GM23338 (cell line): Measurements from ENCODE around the gene RIC8B. TPM values are rescaled to one million over a fixed set of nuclear protein-coding genes. Genes with fewer than 3 reads are reported as not detected.

ENCODE experiments used
- ATAC-seq: fragments of 200-7000 bp; cut with Tn5 transposase; 3 replicates; pipeline ENCODE4 v1.9.1; 2020
- DNase-seq: peaks from one replicate; pipeline ENCODE4 v3.0.0-alpha.2; 2015; ENCODE audit warnings: low spot score
- H2AFZ ChIP-seq: fragments of 200-600 bp; sonication (generic); 2 replicates; pipeline ENCODE4 v1.8.0; 2016; ENCODE audit warnings: antibody characterized with exemption, mild to moderate bottlenecking, moderate library complexity
- H3F3A ChIP-seq: fragments of 200-600 bp; sonication (generic); replicated peaks from 2 replicates; pipeline ENCODE4 v1.8.0; 2017; ENCODE audit warnings: antibody characterized with exemption, mixed run types, low read depth
- H3K27ac ChIP-seq: fragments of 200-600 bp; sonication (generic); 2 replicates; pipeline ENCODE4 v1.6.1; 2016; ENCODE audit warnings: low read depth
- H3K27me3 ChIP-seq: fragments of 200-600 bp; sonication (generic); 2 replicates; pipeline ENCODE4 v1.8.0; 2016; ENCODE audit warnings: mild to moderate bottlenecking, mixed run types, moderate library complexity; ENCODE audit not compliant: insufficient read depth
- H3K36me3 ChIP-seq: fragments of 200-600 bp; sonication (generic); 2 replicates; pipeline ENCODE4 v1.8.0; 2016; ENCODE audit warnings: mild to moderate bottlenecking; ENCODE audit not compliant: insufficient read depth
- H3K4me1 ChIP-seq: fragments of 200-600 bp; sonication (generic); 2 replicates; pipeline ENCODE4 v1.8.0; 2016; ENCODE audit warnings: mild to moderate bottlenecking, moderate library complexity; ENCODE audit not compliant: insufficient read depth
- H3K4me2 ChIP-seq: fragments of 200-600 bp; sonication (generic); 2 replicates; pipeline ENCODE4 v1.7.1; 2017; ENCODE audit warnings: mixed run types
- H3K4me3 ChIP-seq: fragments of 200-600 bp; sonication (generic); 2 replicates; pipeline ENCODE4 v1.6.1; 2016; ENCODE audit warnings: mixed run types
- H3K79me2 ChIP-seq: fragments of 200-600 bp; sonication (generic); replicated peaks from 2 replicates; pipeline ENCODE4 v1.8.0; 2017; ENCODE audit warnings: mild to moderate bottlenecking; ENCODE audit not compliant: insufficient read depth
- H3K9me2 ChIP-seq: fragments of 200-600 bp; sonication (generic); 2 replicates; pipeline ENCODE4 v1.8.0; 2017; ENCODE audit not compliant: insufficient read depth
- H4K20me1 ChIP-seq: fragments of 200-600 bp; sonication (generic); replicated peaks from 2 replicates; pipeline ENCODE4 v1.8.0; 2017; ENCODE audit warnings: mild to moderate bottlenecking; ENCODE audit not compliant: insufficient read depth
- H3K27ac Mint-ChIP-seq: 2 replicates; pipeline ENCODE4 v1.8.0; 2020; ENCODE audit warnings: inconsistent platforms, mild to moderate bottlenecking, moderate library complexity, mixed read lengths
- H3K27me3 Mint-ChIP-seq: 3 replicates; pipeline ENCODE4 v1.8.0; 2022; ENCODE audit warnings: low read depth, mild to moderate bottlenecking, moderate library complexity, mixed read lengths, inconsistent platforms; ENCODE audit not compliant: insufficient read depth, poor library complexity
- H3K36me3 Mint-ChIP-seq: 3 replicates; pipeline ENCODE4 v1.8.0; 2021; ENCODE audit warnings: low read depth, mild to moderate bottlenecking, inconsistent platforms, moderate library complexity, mixed read lengths
- H3K4me1 Mint-ChIP-seq: 3 replicates; pipeline ENCODE4 v1.8.0; 2020; ENCODE audit warnings: mild to moderate bottlenecking, inconsistent platforms, mixed read lengths
- H3K4me3 Mint-ChIP-seq: 3 replicates; pipeline ENCODE4 v1.8.0; 2021; ENCODE audit warnings: moderate library complexity, mild to moderate bottlenecking, inconsistent platforms, mixed read lengths
- H3K9me3 Mint-ChIP-seq: 3 replicates; pipeline ENCODE4 v1.8.0; 2020; ENCODE audit warnings: moderate library complexity, mild to moderate bottlenecking, inconsistent platforms, mixed read lengths
- CREB1 ChIP-seq: fragments of 250-450 bp; sonication (Bioruptor Pico); IDR thresholded peaks from 2 replicates; pipeline ENCODE4 v1.5.0; 2020; ENCODE audit warnings: low read depth, mild to moderate bottlenecking, moderate library complexity
- CTCF ChIP-seq, 2 experiments: fragments of 200-600 bp in 1 of 2; sonication (generic) in 1 of 2; conservative IDR thresholded peaks; 2 replicates each; pipeline versions ENCODE4 v1.5.1 to v1.6.1; 2016 to 2017; ENCODE audit warnings: antibody characterized with exemption in 2 of 2, low read depth in 2 of 2, mild to moderate bottlenecking in 2 of 2, moderate library complexity in 1 of 2
- ETS1 ChIP-seq: IDR thresholded peaks from 2 replicates; pipeline ENCODE4 v1.6.1; 2016; ENCODE audit warnings: antibody characterized with exemption
- EZH2 ChIP-seq: fragments of 200-600 bp; sonication (generic); IDR thresholded peaks from one replicate; pipeline ENCODE4 v1.8.0; 2017; ENCODE audit warnings: antibody characterized with exemption, mild to moderate bottlenecking, low read depth; ENCODE audit not compliant: unreplicated experiment
- EZH2phosphoT487 ChIP-seq: fragments of 200-600 bp; sonication (generic); IDR thresholded peaks from one replicate; pipeline ENCODE4 v1.8.1; 2018; ENCODE audit warnings: antibody characterized with exemption; ENCODE audit not compliant: unreplicated experiment
- JUNB ChIP-seq: IDR thresholded peaks from one replicate; pipeline ENCODE4 v1.6.1; 2016; ENCODE audit warnings: antibody characterized with exemption; ENCODE audit not compliant: unreplicated experiment
- NANOG ChIP-seq: IDR thresholded peaks from 2 replicates; pipeline ENCODE4 v1.6.1; 2016; ENCODE audit warnings: antibody characterized with exemption, borderline replicate concordance
- POLR2AphosphoS5 ChIP-seq: IDR thresholded peaks from 2 replicates; pipeline ENCODE4 v1.6.1; 2016; ENCODE audit warnings: antibody characterized with exemption, low read depth
- REST ChIP-seq: IDR thresholded peaks from one replicate; pipeline ENCODE4 v1.6.1; 2018; ENCODE audit warnings: antibody characterized with exemption; ENCODE audit not compliant: unreplicated experiment
- STAT1 ChIP-seq: IDR thresholded peaks from one replicate; pipeline ENCODE4 v1.6.1; 2016; ENCODE audit warnings: antibody characterized with exemption; ENCODE audit not compliant: unreplicated experiment
- ZNF114 ChIP-seq: fragments of 250-450 bp; sonication (Bioruptor Pico); IDR thresholded peaks from 2 replicates; pipeline ENCODE4 v1.5.0; 2020; ENCODE audit warnings: mild to moderate bottlenecking, moderate library complexity
- ZNF331 ChIP-seq: fragments of 250-450 bp; sonication (Bioruptor Pico); IDR thresholded peaks from 2 replicates; pipeline ENCODE4 v1.5.0; 2020; ENCODE audit warnings: low read depth, mild to moderate bottlenecking, moderate library complexity
- ZNF462 ChIP-seq: fragments of 250-450 bp; sonication (Bioruptor Pico); IDR thresholded peaks from 2 replicates; pipeline ENCODE4 v1.5.0; 2020; ENCODE audit warnings: mild to moderate bottlenecking, moderate library complexity
- polyA plus RNA-seq: library from polyadenylated mRNA; unstranded; fragments of >200 nt; fragmentation: Nextera tagmentation; extraction: Ambion mirVana; gene quantifications from 2 replicates; pipeline ENCODE4 v1.2.1, GENCODE V29; 2016
- total RNA-seq: library from RNA; depleted of rRNA; stranded (reverse); fragments of >200 nt; shearing (Covaris generic); gene quantifications from 2 replicates; pipeline ENCODE4 v1.2.3, GENCODE V29; 2014

The RIC8B gene
- total and polyA plus RNA-seq, 2 experiments from 2014 or later: 12.3 to 25.5 TPM

- Mint-ChIP-seq H3K27me3 (no peaks in the 10 kb centered on the region), H3K27ac (no peak overlapping the region), H3K36me3 (no peaks in the 10 kb centered on the region), H3K4me1 (peaks cover 8% of the 10 kb centered on the region), H3K4me3 (no peak overlapping the region), H3K9me3 (no peaks in the 10 kb centered on the region; the same call in 2 of the 3 replicates)
- Histone ChIP-seq H3K4me3 (no peak overlapping the region), H3K4me1 (no peaks in the 10 kb centered on the region; the same call in 1 of the 2 replicates), H3K27ac (no peak overlapping the region), H2AFZ (no peak overlapping the region), H3F3A (no peaks in the 10 kb centered on the region), H3K9me2 (no peaks in the 10 kb centered on the region), H3K36me3 (no peaks in the 10 kb centered on the region), H3K4me2 (no peak overlapping the region), H3K79me2 (no peaks in the 10 kb centered on the region), H4K20me1 (no peaks in the 10 kb centered on the region), H3K27me3 (no peaks in the 10 kb centered on the region)
- TF ChIP-seq NANOG (no peak), CREB1 (no peak), ETS1 (no peak), EZH2 (no peak), ZNF331 (CRISPR knock-in tag) (no peak), ZNF114 (no peak), STAT1 (no peak), REST (no peak), ZNF462 (no peak), POLR2AphosphoS5 (no peak), CTCF (conservative IDR thresholded peaks at IDR 0.05; ENCODE audit: low read depth in 2 of 2) (no peak), JUNB (no peak), EZH2phosphoT487 (no peak)
- ATAC-seq (no peak), DNase-seq (no peak)
These were observed 20.2 kb upstream of the RIC8B start for GRCh38 chr12:106754331-106754730.
